Upper lobe of left lung (tissue), 6 donors: ENCODE measurements around the gene BPHL. TPM values are rescaled to one million over a fixed set of nuclear protein-coding genes. Genes with fewer than 3 reads are reported as not detected.

Source experiments
- ATAC-seq, 2 donors: fragments of 200-7000 bp; cut with Tn5 transposase; one replicate each; pipeline ENCODE4 v1.9.1; 2022; ENCODE audit warnings: mild to moderate bottlenecking in 2 of 2, moderate library complexity in 2 of 2; ENCODE audit not compliant: low FRiP score in 2 of 2
- DNase-seq, 2 donors: peaks; one replicate each; pipeline ENCODE4 v3.0.0-alpha.2; 2019 to 2020
- H3K27ac ChIP-seq, 4 donors: fragments of 200-600 bp; sonication (generic); one replicate each; pipeline ENCODE4 v1.5.1; 2016 to 2019
- H3K27me3 ChIP-seq, 4 donors: fragments of 200-600 bp; sonication (generic); one replicate each; pipeline ENCODE4 v1.5.1; 2017 to 2019
- H3K36me3 ChIP-seq, 4 donors: fragments of 200-600 bp; sonication (generic); one replicate each; pipeline ENCODE4 v1.5.1; 2016 to 2019
- H3K4me1 ChIP-seq, 4 donors: fragments of 200-600 bp; sonication (generic); one replicate each; pipeline ENCODE4 v1.5.1; 2018 to 2019
- H3K4me3 ChIP-seq, 4 donors: fragments of 200-600 bp; sonication (generic); one replicate each; pipeline ENCODE4 v1.5.1; 2017 to 2019; ENCODE audit warnings: mild to moderate bottlenecking in 2 of 4, moderate library complexity in 1 of 4
- H3K9me3 ChIP-seq, 4 donors: fragments of 200-600 bp; sonication (generic); one replicate each; pipeline ENCODE4 v1.5.1; 2018 to 2019
- EP300 ChIP-seq, 4 donors: sonication (generic); formaldehyde crosslinking; IDR thresholded peaks; one replicate each; pipeline ENCODE4 v1.5.1; 2017; ENCODE audit warnings: antibody characterized with exemption in 4 of 4, control low read depth in 2 of 4
- POLR2A ChIP-seq, 4 donors: fragments of 450-650 bp; IDR thresholded peaks; one replicate each; pipeline ENCODE4 v1.5.1; 2016 to 2017; ENCODE audit warnings: antibody characterized with exemption in 4 of 4, mild to moderate bottlenecking in 2 of 4
- POLR2AphosphoS5 ChIP-seq, 2 donors: sonication (generic); formaldehyde crosslinking; IDR thresholded peaks; one replicate each; pipeline ENCODE4 v1.5.1; 2017; ENCODE audit warnings: antibody characterized with exemption in 2 of 2
- WGBS, 2 donors: methylation state at CpG; one replicate each; pipeline ENCODE4 v1.1.5; 2017 to 2018; 5-methylcytosine and 5-hydroxymethylcytosine counted together
- total RNA-seq, 6 donors: library from RNA; depleted of rRNA in 4 of 6; stranded (reverse); fragments of >200 nt in 4 of 6; gene quantifications; one replicate each; pipeline versions ENCODE4 v1.1.0 to v1.2.1, GENCODE V29; 2016 to 2021
- TF ChIP-seq, protein P1 (sequence below), 6 experiments: fragments of 450-650 bp in 4 of 6; fragments of 200-600 bp in 2 of 6; sonication (generic) in 2 of 6; IDR thresholded peaks; one replicate each; pipeline ENCODE4 v1.5.1; 2016 to 2019; ENCODE audit warnings: antibody characterized with exemption in 6 of 6
- donor health status: DM: no; HTN: no; CAD: no; lungs with moderate emphysema.
- donor health status: DM: no; HTN: yes; CAD: no; lungs with severe emphysema.

The BPHL gene
- total RNA-seq: 10 to 100 TPM in 3 of 6 donors, 1 to 10 TPM in 3; 6.3 to 16.8 (median 11.2) TPM

DNA sequence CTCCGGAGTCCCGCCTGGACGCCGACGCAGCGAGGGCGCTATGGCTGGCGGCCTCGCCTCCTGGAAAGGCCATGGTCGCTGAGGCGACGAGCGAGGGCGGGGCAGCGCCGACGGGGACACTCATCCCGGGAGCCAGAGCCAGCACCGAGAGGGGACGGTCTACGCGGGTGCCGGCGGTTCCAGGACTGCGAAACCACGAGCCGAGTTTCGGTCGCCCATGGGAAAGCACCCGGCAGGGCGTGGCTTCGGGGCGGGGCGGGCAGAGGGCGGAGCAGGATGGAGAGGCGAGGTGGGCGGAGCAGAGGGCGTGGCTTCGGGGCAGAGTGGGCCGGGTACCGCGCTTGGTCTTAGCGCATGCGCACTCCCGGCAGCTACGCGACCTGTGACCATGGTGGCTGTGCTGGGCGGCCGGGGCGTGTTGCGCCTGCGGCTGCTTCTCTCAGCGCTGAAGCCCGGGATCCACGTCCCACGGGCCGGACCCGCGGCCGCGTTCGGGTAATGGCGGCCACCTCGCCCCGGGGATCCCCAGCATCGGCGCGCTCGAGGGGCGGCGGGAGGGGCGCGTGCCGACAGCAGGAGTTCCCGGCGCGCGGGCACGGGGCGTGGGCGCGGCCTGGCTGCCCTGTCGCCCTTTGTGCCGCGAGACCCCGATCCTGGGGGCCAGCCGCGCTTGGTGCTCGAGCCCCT, at the start of gene BPHL:
Gene BPHL, plus strand, starts transcription at position 359 of the 687 bp plus-strand sequence. Its CDS starts 30 bp downstream, at position 389.
- ATAC-seq: peak; percentile 99
- peak within 1 kb of the TSS; percentile 87 to 93 (median 92) for H3K27ac ChIP-seq
- peak within 1 kb of the TSS; percentile 69 to 75 (median 73) for H3K4me3 ChIP-seq
- WGBS, 2 donors: 0 to 1% methylated on average over 1 to 28 of the region's 89 CpGs
- H3K4me1 ChIP-seq: peaks cover 10 to 18% (median 12%) of the 10 kb centered on the region in 4 donors
- TF ChIP-seq POLR2A (IDR thresholded peaks at IDR 0.05) (peak in 2 of 4 donors; percentile 72 to 83), POLR2AphosphoS5 (IDR thresholded peaks at IDR 0.05) (peak; percentile 65 to 73), EP300 (IDR thresholded peaks at IDR 0.05) (peak in 1 of 4 donors; percentile 56)
- TF ChIP-seq, protein P1, sequence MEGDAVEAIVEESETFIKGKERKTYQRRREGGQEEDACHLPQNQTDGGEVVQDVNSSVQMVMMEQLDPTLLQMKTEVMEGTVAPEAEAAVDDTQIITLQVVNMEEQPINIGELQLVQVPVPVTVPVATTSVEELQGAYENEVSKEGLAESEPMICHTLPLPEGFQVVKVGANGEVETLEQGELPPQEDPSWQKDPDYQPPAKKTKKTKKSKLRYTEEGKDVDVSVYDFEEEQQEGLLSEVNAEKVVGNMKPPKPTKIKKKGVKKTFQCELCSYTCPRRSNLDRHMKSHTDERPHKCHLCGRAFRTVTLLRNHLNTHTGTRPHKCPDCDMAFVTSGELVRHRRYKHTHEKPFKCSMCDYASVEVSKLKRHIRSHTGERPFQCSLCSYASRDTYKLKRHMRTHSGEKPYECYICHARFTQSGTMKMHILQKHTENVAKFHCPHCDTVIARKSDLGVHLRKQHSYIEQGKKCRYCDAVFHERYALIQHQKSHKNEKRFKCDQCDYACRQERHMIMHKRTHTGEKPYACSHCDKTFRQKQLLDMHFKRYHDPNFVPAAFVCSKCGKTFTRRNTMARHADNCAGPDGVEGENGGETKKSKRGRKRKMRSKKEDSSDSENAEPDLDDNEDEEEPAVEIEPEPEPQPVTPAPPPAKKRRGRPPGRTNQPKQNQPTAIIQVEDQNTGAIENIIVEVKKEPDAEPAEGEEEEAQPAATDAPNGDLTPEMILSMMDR (IDR thresholded peaks at IDR 0.05): peak in 1 of 6 experiments; percentile 9
- no peaks in the 10 kb centered on the region for H3K27me3 ChIP-seq
- peak; percentile 97 to 100 for DNase-seq
- no peaks in the 10 kb centered on the region for H3K9me3 ChIP-seq
- peaks cover 9 to 23% (median 13%) of the 10 kb centered on the region in 4 donors for H3K36me3 ChIP-seq

DNA sequence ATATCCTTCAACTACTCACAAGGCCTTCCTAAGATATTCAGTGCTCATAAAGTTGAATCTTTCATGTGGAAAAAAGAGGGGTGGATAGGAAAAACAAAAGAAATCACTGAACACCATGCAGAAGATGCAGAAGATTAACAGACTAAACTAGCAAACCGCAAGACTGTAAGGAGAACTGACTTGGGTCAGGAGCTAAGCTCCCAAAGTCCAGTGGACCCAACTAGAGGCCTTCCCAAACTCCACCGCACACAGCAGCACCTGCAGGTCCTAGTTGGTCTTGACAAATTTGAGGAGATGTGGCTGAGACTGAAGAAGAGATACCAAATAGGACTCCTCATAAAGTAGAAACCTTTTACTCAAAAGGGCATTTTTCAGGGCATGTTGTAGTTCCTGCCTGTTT, 46.9 kb upstream of the BPHL start:
- no peaks in the 10 kb centered on the region for H3K9me3 ChIP-seq
- DNase-seq (no peak), ATAC-seq (no peak)
- H3K27me3 ChIP-seq: no peaks in the 10 kb centered on the region
- H3K27ac ChIP-seq: no peak overlapping the region
- no peak for TF ChIP-seq POLR2A (IDR thresholded peaks at IDR 0.05)
- TF ChIP-seq EP300 (IDR thresholded peaks at IDR 0.05): no peak
- TF ChIP-seq, protein P1 (IDR thresholded peaks at IDR 0.05): no peak
- TF ChIP-seq POLR2AphosphoS5 (IDR thresholded peaks at IDR 0.05): no peak
- peaks cover 0 to 2% (median 0%) of the 10 kb centered on the region in 4 donors for H3K36me3 ChIP-seq
- 90 to 95% methylated on average over 2 of the region's 2 CpGs for WGBS, 2 donors
- H3K4me1 ChIP-seq: peaks cover 41 to 62% (median 43%) of the 10 kb centered on the region in 4 donors
- H3K4me3 ChIP-seq: no peak overlapping the region

DNA sequence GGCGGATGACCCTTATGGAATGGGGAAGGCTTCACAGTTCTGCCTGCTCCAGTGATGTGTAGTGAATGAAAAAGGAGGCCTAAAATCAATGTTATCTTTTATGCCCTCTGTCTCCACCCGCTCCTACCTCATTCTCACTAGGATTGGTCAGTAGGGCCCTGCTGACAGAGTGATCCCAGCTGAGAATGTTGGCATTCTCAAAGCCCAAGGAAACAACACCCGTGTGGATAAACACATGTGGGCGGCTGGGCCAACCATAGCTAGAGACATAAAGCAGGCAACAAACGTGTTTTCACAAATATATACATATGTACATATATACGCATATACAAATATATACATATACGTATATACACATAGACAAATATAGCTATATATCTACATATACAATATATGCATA, 45.7 kb upstream of the BPHL start:
- H3K27me3 ChIP-seq: no peaks in the 10 kb centered on the region
- H3K4me3 ChIP-seq: no peak overlapping the region
- DNase-seq: no peak
- 84 to 85% methylated on average over 7 of the region's 7 CpGs for WGBS, 2 donors
- no peak for TF ChIP-seq POLR2A (IDR thresholded peaks at IDR 0.05)
- TF ChIP-seq EP300 (IDR thresholded peaks at IDR 0.05): no peak
- peak; percentile 15 to 46 for TF ChIP-seq POLR2AphosphoS5 (IDR thresholded peaks at IDR 0.05)
- TF ChIP-seq, protein P1 (IDR thresholded peaks at IDR 0.05): no peak
- no peaks in the 10 kb centered on the region for H3K9me3 ChIP-seq
- H3K36me3 ChIP-seq: peaks cover 4 to 14% (median 10%) of the 10 kb centered on the region in 4 donors
- no peak for ATAC-seq
- H3K27ac ChIP-seq: peak overlapping the region in 1 of 4 donors; percentile 8
- H3K4me1 ChIP-seq: peaks cover 36 to 55% (median 37%) of the 10 kb centered on the region in 4 donors

DNA sequence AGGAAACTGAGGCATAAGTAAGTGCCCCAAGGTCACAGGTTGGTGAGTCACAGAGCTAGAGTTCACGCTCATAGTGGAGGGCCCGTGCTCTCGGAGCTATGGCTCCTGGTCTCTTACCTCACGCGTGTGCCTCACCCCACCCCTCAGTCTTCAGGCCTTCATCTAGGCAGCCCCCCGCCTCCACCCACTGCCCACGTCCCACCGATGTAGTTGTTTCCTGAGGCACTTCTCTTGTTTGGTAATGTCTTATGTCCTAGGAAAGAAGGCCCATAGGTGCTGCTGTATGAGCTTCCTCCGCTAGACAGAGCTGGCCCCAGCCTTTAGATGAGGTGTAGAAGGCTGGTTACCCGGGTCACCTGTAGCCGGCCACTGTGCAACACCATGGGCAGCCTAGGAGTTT, 45.1 kb upstream of the BPHL start:
- H3K27me3 ChIP-seq: no peaks in the 10 kb centered on the region
- H3K27ac ChIP-seq: no peak overlapping the region
- peaks cover 33 to 51% (median 35%) of the 10 kb centered on the region in 4 donors for H3K4me1 ChIP-seq
- H3K9me3 ChIP-seq: no peaks in the 10 kb centered on the region
- DNase-seq (no peak), ATAC-seq (no peak)
- peaks cover 9 to 20% (median 14%) of the 10 kb centered on the region in 4 donors for H3K36me3 ChIP-seq
- WGBS, 2 donors: 78 to 98% methylated on average over 11 of the region's 11 CpGs
- TF ChIP-seq POLR2AphosphoS5 (IDR thresholded peaks at IDR 0.05) (no peak), POLR2A (IDR thresholded peaks at IDR 0.05) (no peak), EP300 (IDR thresholded peaks at IDR 0.05) (no peak)
- TF ChIP-seq, protein P1 (IDR thresholded peaks at IDR 0.05): no peak
- no peak overlapping the region for H3K4me3 ChIP-seq
